Esophagus muscularis mucosa (tissue), 4 donors: Measurements from ENCODE around the gene ASTN2. TPM values are rescaled to one million over a fixed set of nuclear protein-coding genes. Genes with fewer than 3 reads are reported as not detected.

Experiments used
- DNase-seq: peaks from one replicate; pipeline ENCODE4 v3.0.0-alpha.2; 2017; ENCODE audit errors: extremely low spot score
- H3K27ac ChIP-seq, 4 donors: fragments of 200-600 bp; sonication (generic); replicated peaks in 1 of 4; 1 replicate in 3 of 4; 2 replicates in 1 of 4; pipeline ENCODE4 v1.5.1; 2016 to 2019; ENCODE audit warnings: mild to moderate bottlenecking in 1 of 4
- H3K27me3 ChIP-seq, 4 donors: fragments of 200-600 bp; sonication (generic); one replicate each; pipeline versions ENCODE4 v1.5.1 to v1.6.0; 2016 to 2019
- H3K36me3 ChIP-seq, 4 donors: fragments of 200-600 bp; sonication (generic); one replicate each; pipeline ENCODE4 v1.5.1; 2016 to 2019
- H3K4me1 ChIP-seq, 4 donors: fragments of 200-600 bp; sonication (generic); one replicate each; pipeline ENCODE4 v1.5.1; 2016 to 2019
- H3K4me3 ChIP-seq, 4 donors: fragments of 200-600 bp; sonication (generic); 1 replicate in 2 of 4; 2 replicates in 2 of 4; pipeline ENCODE4 v1.5.1; 2016 to 2019; ENCODE audit warnings: mild to moderate bottlenecking in 4 of 4, moderate library complexity in 1 of 4
- H3K9me3 ChIP-seq, 4 donors: fragments of 200-600 bp; sonication (generic); 1 replicate in 3 of 4; 2 replicates in 1 of 4; pipeline ENCODE4 v1.5.1; 2016 to 2019
- EP300 ChIP-seq: sonication (generic); formaldehyde crosslinking; IDR thresholded peaks from one replicate; pipeline ENCODE4 v1.6.1; 2017; ENCODE audit warnings: antibody characterized with exemption
- POLR2A ChIP-seq: fragments of 450-650 bp; IDR thresholded peaks from one replicate; pipeline ENCODE4 v1.6.1; 2017; ENCODE audit warnings: antibody characterized with exemption, moderate library complexity, mild to moderate bottlenecking, low read depth
- POLR2AphosphoS5 ChIP-seq, 2 donors: sonication (generic); formaldehyde crosslinking; IDR thresholded peaks; one replicate each; pipeline ENCODE4 v1.6.1; 2017; ENCODE audit warnings: antibody characterized with exemption in 2 of 2
- WGBS: methylation state at CpG from one replicate; pipeline ENCODE4 v1.1.5; 2018; 5-methylcytosine and 5-hydroxymethylcytosine counted together
- intact Hi-C: fragments of 100-400 bp; cut with DNase I; formaldehyde crosslinking; loops from one replicate; pipeline ENCODE4 v1.15.1; 2023
- total RNA-seq, 4 donors: library from RNA; depleted of rRNA; stranded (reverse); fragments of >200 nt; gene quantifications; one replicate each; pipeline versions ENCODE4 v1.1.0 to v1.2.1, GENCODE V29; 2016
- TF ChIP-seq, protein P1 (sequence below), 3 experiments: fragments of 200-600 bp in 2 of 3; fragments of 450-650 bp in 1 of 3; sonication (generic) in 2 of 3; IDR thresholded peaks; one replicate each; pipeline ENCODE4 v1.5.1; 2017 to 2019; ENCODE audit warnings: antibody characterized with exemption in 3 of 3, mild to moderate bottlenecking in 2 of 3, moderate library complexity in 1 of 3

ASTN2 gene
- total RNA-seq, 4 donors from 2014 or later = 4.2 to 6.9 (median 5.5) TPM

DNA sequence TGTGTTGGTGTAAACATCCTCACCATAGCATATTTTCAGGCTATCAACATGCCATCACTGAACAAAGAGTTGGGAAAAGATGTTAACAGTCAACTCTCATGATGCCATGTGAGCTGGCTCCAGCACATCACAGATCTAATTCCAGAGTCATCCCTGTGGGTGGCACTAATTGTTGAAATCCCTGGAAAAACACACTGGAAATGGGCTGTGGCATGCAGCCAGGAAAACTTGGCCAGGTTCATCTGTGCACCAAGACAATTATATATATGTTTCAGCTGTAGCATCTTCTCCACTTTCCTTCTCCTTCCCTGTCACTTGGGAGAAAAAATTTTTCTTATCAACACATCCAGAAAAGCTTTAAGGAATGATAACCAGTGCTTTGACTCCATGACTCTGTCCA lies 414.0 kb downstream of the ASTN2 start:
- intact Hi-C loops = no loop called here
- TF ChIP-seq POLR2A (no peak), POLR2AphosphoS5 (IDR thresholded peaks at IDR 0.05) (no peak), EP300 (no peak)
- TF ChIP-seq, protein P1, sequence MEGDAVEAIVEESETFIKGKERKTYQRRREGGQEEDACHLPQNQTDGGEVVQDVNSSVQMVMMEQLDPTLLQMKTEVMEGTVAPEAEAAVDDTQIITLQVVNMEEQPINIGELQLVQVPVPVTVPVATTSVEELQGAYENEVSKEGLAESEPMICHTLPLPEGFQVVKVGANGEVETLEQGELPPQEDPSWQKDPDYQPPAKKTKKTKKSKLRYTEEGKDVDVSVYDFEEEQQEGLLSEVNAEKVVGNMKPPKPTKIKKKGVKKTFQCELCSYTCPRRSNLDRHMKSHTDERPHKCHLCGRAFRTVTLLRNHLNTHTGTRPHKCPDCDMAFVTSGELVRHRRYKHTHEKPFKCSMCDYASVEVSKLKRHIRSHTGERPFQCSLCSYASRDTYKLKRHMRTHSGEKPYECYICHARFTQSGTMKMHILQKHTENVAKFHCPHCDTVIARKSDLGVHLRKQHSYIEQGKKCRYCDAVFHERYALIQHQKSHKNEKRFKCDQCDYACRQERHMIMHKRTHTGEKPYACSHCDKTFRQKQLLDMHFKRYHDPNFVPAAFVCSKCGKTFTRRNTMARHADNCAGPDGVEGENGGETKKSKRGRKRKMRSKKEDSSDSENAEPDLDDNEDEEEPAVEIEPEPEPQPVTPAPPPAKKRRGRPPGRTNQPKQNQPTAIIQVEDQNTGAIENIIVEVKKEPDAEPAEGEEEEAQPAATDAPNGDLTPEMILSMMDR (IDR thresholded peaks at IDR 0.05) = no peak

DNA sequence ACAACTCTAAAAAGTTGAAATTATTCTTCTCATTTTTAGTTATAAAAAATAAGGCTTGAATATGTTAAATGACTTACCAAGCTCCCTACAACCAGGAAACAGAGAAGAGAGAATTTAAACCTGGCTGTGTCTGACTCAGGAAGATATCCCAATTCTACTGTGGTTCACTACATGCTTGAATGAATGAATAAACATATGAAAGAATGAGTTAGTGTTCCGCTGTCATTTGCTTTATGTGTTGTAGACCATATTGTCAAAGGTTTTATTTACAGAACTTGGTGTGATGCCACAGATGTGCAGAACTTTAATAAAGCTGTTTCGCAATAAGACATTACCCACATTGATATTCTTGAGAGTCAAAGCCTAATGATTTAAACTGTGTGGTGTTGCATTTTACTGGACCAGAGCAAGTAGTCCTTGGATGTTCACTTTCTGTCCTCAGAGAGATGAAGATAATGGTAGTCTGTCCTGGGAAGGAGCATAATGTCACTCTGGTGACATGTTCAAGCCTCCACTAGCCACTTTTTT lies 414.6 kb downstream of the ASTN2 start:
- WGBS = 89% methylated on average over 2 of the region's 2 CpGs
- DNase-seq = no peak
- Histone ChIP-seq H3K4me1 (no peaks in the 10 kb centered on the region), H3K36me3 (no peaks in the 10 kb centered on the region), H3K27ac (no peak overlapping the region), H3K9me3 (no peaks in the 10 kb centered on the region), H3K27me3 (no peaks in the 10 kb centered on the region), H3K4me3 (no peak overlapping the region)
- intact Hi-C loops = no loop called here
- TF ChIP-seq POLR2A = no peak
- TF ChIP-seq, protein P1 (IDR thresholded peaks at IDR 0.05) = no peak
- no peak for TF ChIP-seq POLR2AphosphoS5 (IDR thresholded peaks at IDR 0.05)
- no peak for TF ChIP-seq EP300

More for the DNA sequence above, 414.0 kb downstream of the ASTN2 start:
- H3K9me3 ChIP-seq = no peaks in the 10 kb centered on the region
- no peak for DNase-seq
- no peaks in the 10 kb centered on the region for H3K4me1 ChIP-seq
- H3K36me3 ChIP-seq = no peaks in the 10 kb centered on the region
- no peaks in the 10 kb centered on the region for H3K27me3 ChIP-seq
- H3K4me3 ChIP-seq = no peak overlapping the region
- no peak overlapping the region for H3K27ac ChIP-seq

DNA sequence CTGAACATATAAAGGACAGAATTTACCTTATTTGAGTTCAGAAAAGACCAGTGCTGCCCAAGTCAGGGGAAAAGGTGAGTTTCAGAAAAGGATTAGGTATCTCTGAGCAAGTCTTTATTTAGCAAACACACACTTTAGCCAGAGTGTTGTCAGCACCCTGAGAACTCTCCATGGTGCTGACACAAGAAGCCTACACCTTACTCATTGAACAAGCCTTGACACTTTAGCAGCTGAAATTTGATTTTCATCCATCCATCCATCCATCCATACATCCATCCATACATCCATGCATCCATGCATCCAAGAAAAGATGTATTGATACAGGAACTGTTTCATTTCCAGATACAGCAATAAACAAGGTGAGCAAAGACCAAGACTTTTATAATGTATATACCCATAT lies 416.6 kb downstream of the ASTN2 start:
- TF ChIP-seq, protein P1 (IDR thresholded peaks at IDR 0.05) = no peak
- TF ChIP-seq POLR2AphosphoS5 (IDR thresholded peaks at IDR 0.05) (no peak), EP300 (no peak), POLR2A (no peak)
- H3K27me3 ChIP-seq = no peaks in the 10 kb centered on the region
- H3K9me3 ChIP-seq = no peaks in the 10 kb centered on the region
- no peak overlapping the region for H3K27ac ChIP-seq
- no peak for DNase-seq
- no peak overlapping the region for H3K4me3 ChIP-seq
- intact Hi-C loops = no loop called here
- H3K4me1 ChIP-seq = no peaks in the 10 kb centered on the region
- no peaks in the 10 kb centered on the region for H3K36me3 ChIP-seq

DNA sequence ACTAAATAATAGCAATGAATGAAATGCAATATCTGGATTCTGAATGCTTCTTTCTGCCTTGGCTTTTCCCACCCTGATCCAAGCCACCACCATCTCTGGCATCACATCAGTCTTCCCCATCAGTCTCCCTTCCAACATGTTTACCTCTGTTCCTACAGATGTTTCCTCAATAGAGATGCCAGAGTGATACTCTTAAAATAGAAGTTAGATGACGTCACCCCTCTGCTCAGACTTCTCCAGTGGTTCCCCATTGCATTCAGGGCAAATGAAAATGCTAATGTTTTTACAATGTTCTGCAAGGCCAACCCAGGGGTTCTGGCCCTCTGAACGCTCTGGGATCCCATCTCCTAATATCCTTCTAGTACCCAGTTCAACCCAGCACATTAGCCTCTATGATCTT lies 422.0 kb downstream of the ASTN2 start:
- WGBS = 68% methylated on average over 2 of the region's 2 CpGs
- TF ChIP-seq EP300 (no peak), POLR2A (no peak), POLR2AphosphoS5 (IDR thresholded peaks at IDR 0.05) (no peak)
- TF ChIP-seq, protein P1 (IDR thresholded peaks at IDR 0.05) = no peak
- no peak for DNase-seq
- no peaks in the 10 kb centered on the region for H3K36me3 ChIP-seq
- no peak overlapping the region for H3K4me3 ChIP-seq
- no peaks in the 10 kb centered on the region for H3K27me3 ChIP-seq
- H3K9me3 ChIP-seq = no peaks in the 10 kb centered on the region
- H3K27ac ChIP-seq = no peak overlapping the region
- intact Hi-C loops = no loop called here
- no peaks in the 10 kb centered on the region for H3K4me1 ChIP-seq

DNA sequence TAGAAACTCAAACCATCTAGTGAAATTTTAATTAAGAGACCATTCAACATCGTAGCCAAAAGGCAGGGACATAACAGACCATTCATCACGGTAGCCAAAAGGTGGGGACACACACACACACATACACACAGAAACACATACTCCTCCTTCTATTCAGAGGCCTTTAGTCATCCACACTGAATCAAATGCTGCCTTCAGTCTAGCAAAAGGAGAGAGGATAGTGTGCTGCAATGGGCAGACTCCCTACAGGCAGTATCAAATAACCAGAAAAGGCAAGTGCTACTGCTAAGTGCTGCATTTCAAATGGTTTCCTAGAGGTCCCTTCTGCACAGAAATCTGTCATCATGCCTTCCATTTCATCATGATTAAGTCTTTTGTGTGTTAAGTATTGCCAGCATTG lies 423.8 kb downstream of the ASTN2 start:
- H3K36me3 ChIP-seq = no peaks in the 10 kb centered on the region
- DNase-seq = no peak
- no peaks in the 10 kb centered on the region for H3K9me3 ChIP-seq
- intact Hi-C loops = no loop called here
- TF ChIP-seq POLR2AphosphoS5 (IDR thresholded peaks at IDR 0.05) = no peak
- TF ChIP-seq, protein P1 (IDR thresholded peaks at IDR 0.05) = no peak
- TF ChIP-seq POLR2A = no peak
- no peak for TF ChIP-seq EP300
- no peak overlapping the region for H3K27ac ChIP-seq
- 90% methylated on average over 2 of the region's 2 CpGs for WGBS
- H3K27me3 ChIP-seq = no peaks in the 10 kb centered on the region
- no peaks in the 10 kb centered on the region for H3K4me1 ChIP-seq
- no peak overlapping the region for H3K4me3 ChIP-seq
